PFSK-1 (cell line): Measurements from ENCODE around the gene TSPAN18.

Experiments
- REST ChIP-seq, 2 experiments: IDR thresholded peaks; 2 replicates each; pipeline versions ENCODE4 v1.6.1 to v1.8.0; 2011 to 2012; ENCODE audit warnings: low read depth in 2 of 2, low read length in 2 of 2, control low read depth in 1 of 2, inconsistent platforms in 1 of 2, mild to moderate bottlenecking in 1 of 2, moderate library complexity in 1 of 2; ENCODE audit not compliant: insufficient read depth in 1 of 2
- TAF1 ChIP-seq: IDR thresholded peaks from 2 replicates; pipeline ENCODE4 v1.6.1; 2012; ENCODE audit warnings: low read length, control low read depth, borderline replicate concordance; ENCODE audit not compliant: insufficient read depth

- TF ChIP-seq REST (IDR thresholded peaks at IDR 0.05; ENCODE audit: insufficient read depth in 1 of 2, low read depth in 2 of 2, low read length in 2 of 2) (no peak), TAF1 (no peak)
These were observed 156.5 kb downstream of the TSPAN18 start for GRCh38 chr11:44883277-44883676.
